Measurements from ENCODE around the gene PRICKLE3.
"Not testable (repeated sequence)": the region's sequence is repeated elsewhere in the genome, so short reads cannot be mapped to it uniquely, and the experiment has no call there.

Gene PRICKLE3

DNA sequence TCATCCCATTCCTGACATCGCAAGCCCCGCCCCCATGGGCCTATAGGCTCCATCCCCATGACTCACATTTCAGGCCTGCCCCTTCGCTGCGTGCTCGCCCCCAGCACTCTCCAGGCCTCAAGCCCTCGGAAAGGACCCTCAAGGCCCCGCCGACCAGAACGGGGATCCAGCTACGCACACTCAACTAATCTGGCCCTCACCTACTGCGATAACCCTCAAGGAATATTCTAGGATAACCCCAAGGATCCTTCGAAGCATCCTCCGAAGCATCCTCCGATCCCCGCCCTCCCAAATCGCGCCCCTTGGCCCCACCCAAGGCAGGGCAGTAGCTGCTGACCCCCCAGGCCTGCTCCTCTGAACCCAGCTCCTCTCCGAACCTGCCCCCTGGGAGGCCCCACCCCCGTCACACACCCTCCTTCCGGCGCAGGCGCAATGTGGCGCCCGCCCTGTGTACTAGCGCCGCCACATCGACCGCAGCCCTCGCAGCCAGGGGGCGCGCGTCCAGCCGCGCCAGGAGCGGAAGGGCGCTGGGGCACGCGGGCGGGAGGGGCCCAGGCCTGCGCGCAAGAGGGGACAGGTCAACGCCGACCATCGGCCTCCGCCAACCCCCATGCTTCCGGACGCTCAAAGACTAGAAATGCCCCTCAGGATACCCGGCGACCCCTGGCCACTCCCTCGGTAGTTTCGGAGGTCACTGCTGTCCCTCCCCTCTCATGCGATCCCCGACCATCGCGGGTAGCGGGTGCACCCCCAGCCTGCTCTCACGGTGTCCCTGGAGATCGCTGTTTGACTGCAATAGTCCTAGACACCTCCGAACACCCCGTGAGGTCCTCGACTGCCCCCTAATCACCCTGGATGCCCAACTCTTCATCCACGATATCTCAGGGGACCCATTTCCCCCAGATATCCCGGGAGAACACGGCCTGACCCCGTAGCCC lies 30.0 kb downstream of the PRICKLE3 start:
- DNase-seq (ENCODE audit: low read depth): peak; percentile 72

DNA sequence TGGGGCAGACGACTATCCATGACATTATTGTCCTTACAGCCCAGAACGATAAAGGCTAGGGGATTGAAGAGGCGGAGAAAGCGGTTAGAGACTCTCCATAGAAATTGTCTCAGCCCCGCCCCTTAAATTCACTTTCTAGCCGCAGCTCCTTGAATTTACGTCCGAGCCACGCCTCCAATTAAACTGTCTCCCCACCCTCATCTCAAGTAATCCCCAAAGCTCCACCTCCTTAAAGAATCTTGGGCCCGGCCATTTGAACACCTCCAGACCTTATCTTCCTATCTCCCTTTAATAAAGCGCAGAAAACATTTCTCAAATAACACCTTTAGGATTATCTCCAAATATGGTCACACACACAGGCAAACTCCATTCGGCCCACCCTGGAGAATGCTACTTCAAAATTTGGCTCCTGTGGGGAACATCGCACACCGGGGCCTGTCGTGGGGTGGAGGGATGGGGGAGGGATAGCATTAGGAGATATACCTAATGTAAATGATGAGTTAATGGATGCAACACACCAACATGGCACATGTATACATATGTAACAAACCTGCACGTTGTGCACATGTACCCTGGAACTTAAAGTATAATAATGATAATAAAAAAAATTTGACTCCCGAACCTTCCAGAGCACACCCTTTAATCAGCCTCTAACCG lies 30.8 kb downstream of the PRICKLE3 start:
- no peak for DNase-seq (ENCODE audit: low read depth)

DNA sequence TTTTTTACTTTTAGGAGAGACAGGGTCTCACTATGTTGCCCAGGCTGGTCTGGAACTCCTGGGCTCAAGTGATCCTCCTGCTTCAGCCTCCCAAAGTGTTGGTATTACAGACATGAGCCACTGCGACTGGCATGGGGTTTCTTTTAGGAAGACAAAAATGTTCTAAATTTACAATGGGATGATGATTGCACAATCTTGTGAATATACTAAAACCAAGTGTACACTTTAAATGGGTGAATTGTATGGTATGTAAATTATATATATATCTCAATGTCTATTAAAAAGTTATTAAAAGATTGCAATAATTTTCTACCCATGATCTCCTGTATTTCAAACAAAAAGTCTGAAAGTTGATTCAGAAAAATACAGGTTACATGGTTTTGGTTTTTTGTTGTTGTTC lies 32.7 kb downstream of the PRICKLE3 start:
- DNase-seq (ENCODE audit: low read depth): no peak

DNA sequence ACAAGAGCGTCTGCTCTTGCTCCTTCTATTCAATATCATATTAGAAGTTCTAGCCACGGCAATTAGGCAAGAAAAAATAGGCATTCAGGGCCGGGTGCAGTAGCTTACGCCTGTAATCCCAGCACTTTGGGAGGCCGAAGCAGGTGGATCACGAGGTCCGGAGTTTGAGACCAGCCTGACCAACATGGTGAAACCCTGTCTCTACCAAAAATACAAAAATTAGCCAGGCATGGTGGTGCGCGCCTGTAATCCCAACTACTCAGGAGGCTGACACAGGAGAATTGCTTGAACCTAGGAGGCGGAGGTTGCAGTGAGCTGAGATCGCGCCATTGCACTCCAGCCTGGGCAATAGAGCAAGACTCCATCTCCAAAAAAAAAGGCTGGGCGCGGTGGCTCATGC lies 36.9 kb downstream of the PRICKLE3 start:
- not testable (repeated sequence) for DNase-seq (ENCODE audit: low read depth)

DNA sequence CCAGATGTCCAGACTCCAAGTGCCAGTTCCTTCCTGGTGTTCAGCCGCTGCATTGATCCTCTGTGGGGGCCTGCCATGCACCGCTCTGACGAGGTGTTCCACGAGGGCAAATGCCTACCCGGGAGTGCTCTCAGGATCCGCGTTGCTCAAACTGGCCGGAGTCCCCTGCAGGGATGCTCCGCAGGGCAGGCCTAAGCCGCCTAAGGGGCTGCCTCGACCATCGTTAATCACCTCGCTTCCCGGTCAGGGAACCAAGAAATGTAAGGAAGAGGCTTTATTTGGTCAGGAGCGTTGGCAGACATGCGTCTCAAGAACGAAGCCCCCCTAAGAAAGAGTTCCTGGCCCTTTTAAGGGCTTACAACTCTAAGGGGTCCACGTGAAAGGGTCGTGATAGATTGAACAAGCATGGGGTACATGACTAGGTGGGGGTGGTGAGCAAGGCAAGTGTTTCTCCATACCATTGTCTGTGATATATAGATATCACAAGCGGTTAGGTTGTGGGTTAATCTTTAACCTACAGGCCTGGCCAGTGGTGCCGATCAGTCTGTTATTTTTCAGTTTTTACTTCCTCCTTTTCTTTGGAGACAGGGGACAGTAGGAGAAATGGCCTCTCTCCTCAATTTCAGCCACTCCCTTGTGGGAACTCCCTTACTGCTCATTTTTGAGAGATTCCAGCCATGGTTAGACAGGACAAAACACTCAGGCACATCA lies 37.6 kb downstream of the PRICKLE3 start:
- DNase-seq (ENCODE audit: low read depth): not testable (repeated sequence)

DNA sequence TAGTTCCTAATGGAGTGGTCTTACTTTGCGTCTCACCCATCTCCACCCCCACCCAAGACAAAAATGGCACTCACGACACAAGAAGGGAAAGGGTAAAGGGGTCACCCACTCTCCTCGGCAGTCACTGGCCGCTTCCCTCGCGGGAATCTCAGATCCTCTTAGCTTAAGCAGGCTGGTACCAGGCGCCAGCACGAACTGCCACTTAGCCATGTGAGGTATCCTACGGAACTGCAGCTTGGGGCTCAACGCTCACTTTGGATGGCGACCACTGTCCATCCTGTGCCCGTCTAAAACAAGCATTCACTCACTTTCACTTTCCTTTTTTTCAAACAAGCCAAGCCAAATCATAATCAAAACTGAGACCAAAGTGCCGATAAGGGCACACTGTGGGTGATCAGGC lies 38.2 kb downstream of the PRICKLE3 start:
- DNase-seq (ENCODE audit: low read depth): no peak

DNA sequence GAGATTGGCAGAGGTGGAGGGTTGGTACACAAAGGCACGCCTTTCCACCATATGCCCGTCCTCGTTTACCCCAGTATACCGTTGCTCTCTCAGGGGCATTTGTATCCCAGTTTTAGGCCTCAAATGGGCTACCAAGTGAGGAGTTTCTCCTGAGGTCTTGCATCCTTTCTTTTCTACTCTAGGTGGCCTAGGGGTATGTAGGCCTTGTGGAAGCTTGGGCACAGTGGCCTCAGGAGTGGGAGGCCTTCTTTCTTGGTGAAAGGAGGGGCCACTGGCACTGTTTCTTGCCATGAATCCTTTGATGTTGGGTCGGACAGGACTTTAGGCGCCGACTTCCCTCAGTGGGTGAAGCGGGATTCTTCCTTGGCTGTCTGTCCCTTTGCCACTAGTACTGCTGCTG lies 38.9 kb downstream of the PRICKLE3 start:
- DNase-seq (ENCODE audit: low read depth): no peak

DNA sequence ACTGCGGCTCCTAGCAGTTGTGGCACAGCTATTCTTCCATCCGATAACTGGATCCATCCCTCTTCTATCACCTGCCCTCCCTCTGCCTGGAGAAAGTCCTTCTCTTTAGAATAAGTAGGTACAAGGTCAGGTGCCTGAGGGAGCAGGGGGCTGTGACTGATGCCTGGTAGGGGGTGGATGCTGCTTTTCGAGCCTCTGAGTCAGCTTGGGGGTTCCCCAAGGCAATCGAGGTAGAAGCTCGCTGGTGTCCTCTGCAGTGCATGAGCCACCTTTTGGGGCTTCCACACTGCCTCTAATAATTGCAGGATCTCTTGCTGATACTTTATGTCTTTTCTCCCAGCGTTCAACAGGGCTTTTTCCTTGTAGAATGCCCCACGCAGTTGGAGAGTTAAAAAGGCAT lies 43.0 kb downstream of the PRICKLE3 start:
- not testable (repeated sequence) for DNase-seq (ENCODE audit: low read depth)

DNA sequence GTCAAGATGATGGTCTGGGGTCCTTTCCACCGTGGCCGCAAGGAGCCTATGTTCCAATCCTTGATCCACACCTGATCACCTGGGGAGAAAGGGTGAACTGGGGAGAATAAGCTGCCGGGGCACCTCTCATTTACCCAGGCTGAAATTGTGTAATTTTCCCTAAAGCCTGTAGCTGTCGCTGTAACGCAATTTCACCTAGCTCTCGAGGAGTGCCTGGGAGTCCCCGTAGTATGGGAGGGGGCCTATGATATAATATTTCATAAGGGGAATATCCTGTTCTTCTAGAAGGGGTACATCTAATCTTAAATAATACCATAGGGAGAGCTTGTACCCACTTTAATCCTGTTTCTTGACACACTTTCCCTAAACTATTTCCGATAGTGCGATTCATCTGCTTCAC lies 43.9 kb downstream of the PRICKLE3 start:
- DNase-seq (ENCODE audit: low read depth): not testable (repeated sequence)

DNA sequence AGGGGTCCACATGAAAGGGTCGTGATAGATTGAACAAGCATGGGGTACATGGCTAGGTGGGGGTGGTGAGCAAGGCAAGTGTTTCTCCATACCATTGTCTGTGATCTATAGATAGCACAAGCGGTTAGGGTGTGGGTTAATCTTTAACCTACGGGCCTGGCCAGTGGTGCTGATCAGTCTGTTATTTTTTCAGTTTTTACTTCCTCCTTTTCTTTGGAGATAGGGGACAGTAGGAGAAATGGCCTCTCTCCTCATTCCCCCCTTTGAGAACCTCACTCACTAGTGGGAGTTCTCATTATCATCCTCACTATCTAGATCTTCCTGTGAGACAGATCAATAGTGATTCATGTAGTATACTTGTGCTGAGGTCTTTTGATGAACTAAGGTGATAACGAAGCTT lies 46.5 kb downstream of the PRICKLE3 start:
- DNase-seq (ENCODE audit: low read depth): no peak

DNA sequence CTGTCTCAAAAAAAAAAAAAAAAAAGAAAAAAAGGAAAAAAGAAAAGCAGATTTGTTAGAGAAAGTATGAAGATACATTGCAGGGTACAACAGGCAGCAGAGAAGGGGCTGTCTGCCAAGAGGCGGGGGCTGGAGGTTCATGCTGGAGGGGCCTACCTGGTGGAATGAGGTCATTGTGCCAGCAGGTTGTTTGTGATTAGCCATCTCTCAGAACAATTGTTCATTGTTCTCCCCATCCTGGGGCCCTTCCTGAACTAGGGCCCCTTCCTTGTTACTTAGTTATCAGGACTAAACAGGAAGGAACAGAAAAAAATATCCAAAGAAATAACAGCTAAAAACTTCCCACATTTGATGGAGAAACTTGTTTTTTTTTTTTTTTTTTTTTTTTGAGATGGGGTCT lies 48.7 kb downstream of the PRICKLE3 start:
- DNase-seq (ENCODE audit: low read depth): no peak

DNA sequence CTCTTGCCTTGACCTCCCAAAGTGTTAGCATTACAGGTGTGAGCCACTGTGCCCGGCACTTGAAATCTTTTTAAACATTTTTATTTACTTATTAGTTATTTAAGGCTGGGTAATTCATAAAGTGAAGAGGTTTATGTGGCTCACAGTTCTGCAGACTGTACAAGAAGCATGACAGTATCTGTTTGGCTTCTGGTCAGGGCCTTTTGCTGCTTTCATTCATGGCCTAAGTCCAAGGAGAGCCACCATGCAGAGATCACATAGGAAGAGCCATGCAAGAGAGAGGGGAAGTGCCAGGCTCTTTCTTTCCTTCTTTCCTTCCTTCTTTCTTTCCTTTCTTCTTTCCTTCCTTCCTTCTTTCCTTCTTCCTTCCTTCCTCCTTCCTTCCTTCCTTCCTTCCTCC lies 52.4 kb downstream of the PRICKLE3 start:
- DNase-seq (ENCODE audit: low read depth): no peak

DNA sequence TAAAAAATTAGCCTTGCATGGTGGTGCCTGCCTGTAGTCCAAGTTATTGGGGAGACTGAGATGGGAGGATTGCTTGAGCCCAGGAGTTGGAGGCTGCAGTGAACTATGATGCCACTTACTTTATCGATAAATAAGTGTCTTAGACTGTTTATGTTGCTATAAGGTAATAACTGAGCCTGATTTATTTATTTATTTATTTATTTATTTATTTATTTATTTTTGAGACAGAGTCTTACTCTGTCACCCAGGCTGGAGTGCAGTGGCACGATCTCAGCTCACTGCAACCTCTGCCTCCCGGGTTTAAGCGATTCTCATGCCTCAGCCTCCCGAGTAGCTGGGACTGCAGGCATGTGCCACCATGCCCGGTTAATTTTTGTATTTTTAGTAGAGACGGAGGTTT lies 53.9 kb downstream of the PRICKLE3 start:
- DNase-seq (ENCODE audit: low read depth): not testable (repeated sequence)

DNA sequence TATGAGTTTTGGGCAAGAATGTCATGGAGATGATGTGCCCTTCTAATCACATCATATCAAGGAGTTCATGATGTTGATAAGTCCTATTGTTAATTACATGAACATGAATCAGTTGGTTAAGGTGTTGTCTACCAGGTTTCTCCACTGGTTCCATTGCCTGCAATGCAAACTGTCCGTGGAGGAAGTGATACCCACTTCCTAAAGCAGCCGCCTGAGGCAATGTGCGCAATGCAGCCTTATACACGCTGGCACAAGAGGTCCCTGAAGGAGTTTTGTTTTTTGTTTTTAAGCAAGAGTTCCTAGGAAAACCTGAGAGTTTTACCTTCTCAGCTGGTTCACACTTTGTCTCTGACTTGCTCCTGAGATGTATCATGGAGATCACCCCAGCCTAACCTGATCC lies 56.7 kb downstream of the PRICKLE3 start:
- no peak for DNase-seq (ENCODE audit: low read depth)

DNA sequence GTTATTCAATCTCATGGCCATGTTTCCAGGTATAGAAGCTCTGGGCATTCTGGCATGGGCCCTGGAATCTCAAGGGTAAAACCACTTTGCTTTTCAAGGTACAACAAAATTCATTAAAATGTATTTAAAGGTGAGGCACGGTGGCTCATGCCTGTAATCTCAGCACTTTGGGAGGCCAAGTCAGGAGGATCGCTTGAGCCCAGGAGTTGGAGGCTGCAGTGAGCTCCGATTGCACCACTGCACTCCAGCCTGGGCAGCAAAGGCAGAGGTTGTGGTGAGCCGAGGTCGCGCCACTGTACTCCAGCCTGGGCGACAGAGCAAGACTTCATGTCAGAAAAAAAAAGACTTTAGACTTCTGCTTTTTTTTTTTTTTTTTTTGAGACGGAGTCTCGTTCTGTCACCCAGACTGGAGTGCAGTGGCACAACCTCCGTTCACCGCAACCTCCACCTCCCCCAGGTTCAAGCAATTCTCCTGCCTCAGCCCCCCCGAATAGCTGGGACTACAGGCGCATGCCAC lies 58.4 kb downstream of the PRICKLE3 start:
- not testable (repeated sequence) for DNase-seq (ENCODE audit: low read depth)
